ENCODE data around the gene RPS21.

- TF ChIP-seq CTCF (conservative IDR thresholded peaks at IDR 0.05; ENCODE audit: low read length), result no peak
- TF ChIP-seq EZH2phosphoT487 (IDR thresholded peaks at IDR 0.05; ENCODE audit: borderline replicate concordance), result no peak
These were observed 3.6 kb downstream of the RPS21 start for GRCh38 chr20:62390317-62391164.

Measured in Loucy (cell line).